ENCODE measurements around the gene FARP1.

Gene FARP1

DNA sequence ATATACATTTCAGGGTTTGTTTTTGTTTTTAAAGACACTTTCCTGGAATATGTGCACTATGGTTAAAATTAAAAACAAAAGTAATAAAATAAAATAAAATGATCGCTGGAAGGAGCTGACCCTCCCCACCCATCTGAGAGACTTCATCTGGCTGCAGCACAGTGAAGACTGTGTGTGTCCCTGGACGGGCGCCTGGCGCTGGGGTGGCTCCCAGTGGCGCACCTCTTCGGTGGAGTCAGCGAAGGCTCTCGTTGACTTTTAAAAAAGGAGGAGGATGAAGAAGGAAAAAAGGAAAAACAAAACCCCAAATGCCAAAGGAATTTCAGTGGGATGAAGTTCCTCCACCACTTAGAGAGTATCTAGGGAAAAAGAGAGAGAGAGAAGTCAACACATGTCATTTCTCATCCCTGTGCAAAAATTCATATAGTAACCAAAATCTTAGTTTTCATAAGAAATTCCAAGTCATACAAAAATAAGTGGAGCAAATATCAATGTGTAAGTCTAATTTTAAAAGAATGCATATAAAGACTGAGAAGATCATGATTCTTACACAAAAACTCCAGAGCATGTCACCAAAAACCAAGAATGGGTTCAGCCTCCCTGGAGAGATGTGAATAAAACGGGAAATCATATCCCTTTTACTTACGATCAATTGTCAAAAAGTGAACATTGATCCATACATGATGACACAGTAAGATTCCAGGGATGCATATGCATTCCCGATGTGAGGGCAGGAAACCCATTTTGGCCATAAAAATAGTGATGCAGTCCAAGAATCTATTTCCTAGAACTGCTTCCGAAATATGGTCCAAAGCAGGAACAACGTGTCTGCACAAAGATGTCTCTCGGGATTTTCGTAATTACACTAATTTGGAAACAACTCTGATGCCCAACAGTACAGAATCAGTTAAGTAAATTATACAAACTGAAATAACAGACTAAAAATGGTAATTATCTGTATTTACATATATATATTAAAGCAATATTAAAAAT lies 310.3 kb downstream of the FARP1 start:
- in situ Hi-C loops (cut with MboI; ENCODE audit: low sequenced_read_pairs), result no loop called here

DNA sequence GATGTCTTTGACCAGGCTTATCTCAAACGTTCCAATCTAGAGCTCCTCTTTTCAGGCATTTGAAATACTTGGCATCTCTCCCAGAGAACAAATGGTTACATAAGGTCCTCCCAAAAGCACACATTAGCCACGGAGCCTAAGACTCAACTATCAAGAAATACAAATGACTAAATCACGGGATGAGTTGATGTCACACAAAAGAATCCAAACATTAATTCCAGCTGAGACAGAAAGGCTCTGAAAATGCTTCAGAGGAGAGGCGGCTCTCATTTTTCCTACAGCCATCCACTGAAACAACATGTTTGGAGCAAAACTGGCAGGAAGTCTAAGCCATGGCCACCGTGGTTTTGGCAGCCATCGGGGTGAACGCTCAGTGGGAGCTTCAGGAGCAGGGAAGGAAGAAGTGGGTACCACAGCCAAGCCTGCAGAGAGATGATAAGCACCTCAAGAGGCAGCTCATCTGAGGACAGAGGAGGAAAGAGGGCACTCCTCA lies 311.5 kb downstream of the FARP1 start:
- in situ Hi-C loops (cut with MboI; ENCODE audit: low sequenced_read_pairs), result no loop called here

DNA sequence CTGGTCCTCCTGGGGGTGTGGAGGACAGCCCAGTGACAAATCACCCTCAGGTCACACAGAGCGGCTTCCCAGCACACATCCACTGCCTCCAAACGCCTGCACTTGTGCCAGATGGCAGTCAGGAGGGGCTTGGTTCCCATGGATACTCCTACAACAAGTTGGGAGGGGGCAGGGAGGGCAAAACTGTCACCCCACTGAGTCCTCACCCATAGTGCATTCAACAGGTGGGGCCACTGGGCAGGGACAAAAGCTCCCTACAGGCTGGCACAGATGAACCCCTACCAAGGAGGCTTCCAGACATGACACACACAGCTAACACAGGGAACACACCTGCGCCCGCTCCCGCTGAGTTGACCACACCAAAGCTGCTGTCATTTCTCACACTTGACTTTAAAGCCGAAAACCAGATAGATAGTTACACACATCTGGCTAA lies 313.5 kb downstream of the FARP1 start:
- in situ Hi-C loops (cut with MboI; ENCODE audit: low sequenced_read_pairs), result no loop called here

DNA sequence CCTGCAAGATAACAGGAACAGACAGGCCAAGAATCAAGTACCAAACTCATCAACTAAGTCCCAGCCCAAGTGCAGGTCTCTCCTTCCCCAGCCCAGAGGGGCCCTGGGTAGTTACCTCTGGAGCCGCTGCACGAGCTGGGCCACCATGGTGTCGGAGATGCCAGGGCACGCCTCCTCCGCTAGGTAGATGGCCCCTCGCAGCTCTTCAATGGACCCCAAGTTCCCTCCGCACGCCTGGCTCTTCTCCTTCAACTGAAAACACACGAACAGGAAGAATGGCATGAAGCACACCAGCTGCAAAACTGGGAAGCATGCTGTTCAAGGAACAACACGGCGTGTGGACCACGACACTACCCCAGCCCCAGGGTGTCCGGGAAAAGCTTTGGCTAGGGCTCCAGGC lies 314.2 kb downstream of the FARP1 start:
- in situ Hi-C loops (cut with MboI; ENCODE audit: low sequenced_read_pairs), result no loop called here

DNA sequence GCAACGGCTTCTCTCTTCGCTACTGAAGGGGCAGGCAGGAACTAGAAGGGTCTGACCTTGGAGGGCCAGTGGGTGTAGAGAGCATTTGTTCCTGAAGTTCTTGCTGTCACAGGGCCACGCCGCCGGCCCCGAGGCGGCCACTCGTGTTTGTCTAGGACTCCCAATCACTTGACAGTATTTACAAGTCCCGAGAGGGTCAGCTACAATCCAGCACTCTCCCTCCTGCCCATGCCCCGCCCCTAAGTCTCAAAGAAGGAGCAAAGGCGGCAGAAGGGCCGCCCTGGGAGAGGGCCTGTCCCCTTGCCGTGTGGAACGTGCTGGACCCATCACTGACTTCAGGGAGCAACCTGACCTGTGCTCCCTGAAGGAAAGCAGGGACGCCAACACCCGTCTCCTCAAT lies 315.5 kb downstream of the FARP1 start:
- in situ Hi-C loops (cut with MboI; ENCODE audit: low sequenced_read_pairs), result no loop called here

DNA sequence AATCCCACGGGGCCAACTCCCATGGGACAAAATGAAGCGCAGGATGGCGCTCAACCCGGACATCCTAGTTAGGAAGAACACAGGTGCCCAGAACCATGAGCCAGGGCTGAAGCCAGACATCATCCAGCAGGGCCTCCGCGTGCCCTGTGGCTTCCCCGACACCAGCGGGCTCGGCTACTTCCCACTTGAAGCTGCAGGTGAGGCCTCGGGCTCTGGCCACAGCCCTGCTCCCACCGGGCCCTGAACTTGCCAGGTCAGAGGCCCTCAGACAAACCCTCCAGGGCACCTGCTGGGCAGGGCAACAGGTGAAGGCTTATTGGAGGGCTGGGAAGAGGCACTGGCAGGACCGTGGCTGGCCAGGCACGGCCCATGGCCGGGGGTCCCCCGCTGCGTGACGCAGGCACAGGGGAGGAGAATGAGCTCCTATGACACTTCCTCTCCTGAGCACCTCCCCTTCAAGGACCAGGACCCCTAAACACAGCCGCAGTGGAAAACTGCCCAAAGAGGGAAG lies 316.3 kb downstream of the FARP1 start:
- in situ Hi-C loops (cut with MboI; ENCODE audit: low sequenced_read_pairs), result no loop called here

DNA sequence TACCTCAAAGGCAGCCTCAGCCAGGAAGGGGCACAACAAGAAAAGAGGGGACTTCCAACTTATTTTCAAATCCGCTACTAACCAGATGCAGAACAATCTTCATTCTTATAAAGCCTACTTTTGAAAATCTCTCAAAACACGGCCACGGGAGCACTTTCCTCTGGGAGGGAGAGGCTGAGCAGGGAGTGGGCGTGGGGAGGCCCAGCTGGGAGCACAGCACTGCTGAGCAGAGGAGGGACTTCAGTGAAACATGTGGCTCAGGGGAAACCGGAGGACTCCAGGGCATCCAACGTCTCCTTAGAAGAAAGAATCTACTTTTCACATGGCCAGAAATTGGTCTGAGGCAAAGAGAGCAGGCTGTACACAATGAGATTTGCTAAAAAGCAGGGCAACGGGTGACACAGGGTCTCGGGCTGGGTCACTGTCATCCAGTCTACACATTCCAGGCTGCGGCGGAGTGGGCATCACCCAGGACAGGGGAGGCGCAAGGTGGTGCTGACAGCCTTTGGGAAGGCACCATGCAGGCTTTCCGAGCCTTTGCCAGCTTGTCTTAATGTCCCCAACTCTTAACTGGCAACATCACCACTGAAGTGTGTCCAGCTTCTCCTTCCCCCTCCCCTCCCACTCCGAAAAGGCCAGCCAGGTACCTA lies 317.0 kb downstream of the FARP1 start:
- in situ Hi-C loops (cut with MboI; ENCODE audit: low sequenced_read_pairs), result no loop called here

DNA sequence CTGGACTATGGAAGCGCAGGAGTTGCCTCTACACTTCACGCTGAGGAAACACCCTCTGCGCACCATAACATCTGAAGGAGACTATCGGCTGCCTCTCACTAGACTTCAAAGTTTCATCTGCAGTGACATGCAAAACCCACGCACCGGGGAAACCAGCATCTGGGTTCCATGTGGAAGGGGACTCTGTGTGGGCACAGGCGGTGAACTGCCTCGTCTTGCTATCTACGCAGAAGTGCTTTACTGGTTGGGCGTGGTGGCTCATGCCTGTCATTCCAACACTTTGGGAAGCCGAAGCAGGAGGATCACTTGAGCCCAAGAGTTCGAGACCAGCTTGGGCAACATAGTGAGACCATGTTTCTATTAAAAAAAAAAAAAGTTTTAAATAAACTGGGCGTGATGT lies 317.6 kb downstream of the FARP1 start:
- in situ Hi-C loops (cut with MboI; ENCODE audit: low sequenced_read_pairs), result no loop called here

DNA sequence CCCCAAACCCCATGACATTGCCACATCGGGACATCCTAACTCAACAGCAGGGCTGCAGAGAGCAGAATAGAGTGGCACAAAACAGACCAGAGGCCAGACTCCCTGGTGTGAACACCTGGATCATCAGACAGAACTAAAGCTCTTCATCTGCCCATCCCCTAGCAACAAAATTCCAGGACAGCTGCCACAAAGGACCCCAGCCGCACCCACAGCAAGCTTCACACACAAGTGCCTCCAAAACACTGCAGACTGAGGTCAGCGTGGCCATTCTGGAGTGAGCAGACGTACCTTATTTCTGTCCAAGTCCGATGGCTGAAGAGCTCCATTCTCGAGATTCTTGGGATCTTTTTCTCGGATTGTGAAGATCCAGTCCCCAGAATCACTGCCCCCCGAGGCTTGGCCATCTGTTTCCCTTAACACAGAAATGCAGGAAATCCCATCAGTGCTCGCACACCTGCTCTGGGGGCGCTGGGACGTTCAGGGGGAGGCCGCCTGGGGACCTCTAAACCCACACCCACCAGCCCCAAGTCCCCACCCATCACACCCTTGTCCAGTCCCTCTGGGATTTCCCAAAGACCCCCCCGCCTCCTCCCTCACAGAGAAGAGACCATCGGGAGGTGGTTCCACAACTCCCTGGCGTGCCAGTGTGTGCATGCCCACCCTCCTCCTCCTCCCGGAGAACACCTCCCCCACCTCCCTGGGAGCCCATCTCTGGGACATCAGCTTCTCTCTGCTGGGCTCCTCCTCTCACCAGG lies 318.8 kb downstream of the FARP1 start:
- in situ Hi-C loops (cut with MboI; ENCODE audit: low sequenced_read_pairs), result no loop called here

DNA sequence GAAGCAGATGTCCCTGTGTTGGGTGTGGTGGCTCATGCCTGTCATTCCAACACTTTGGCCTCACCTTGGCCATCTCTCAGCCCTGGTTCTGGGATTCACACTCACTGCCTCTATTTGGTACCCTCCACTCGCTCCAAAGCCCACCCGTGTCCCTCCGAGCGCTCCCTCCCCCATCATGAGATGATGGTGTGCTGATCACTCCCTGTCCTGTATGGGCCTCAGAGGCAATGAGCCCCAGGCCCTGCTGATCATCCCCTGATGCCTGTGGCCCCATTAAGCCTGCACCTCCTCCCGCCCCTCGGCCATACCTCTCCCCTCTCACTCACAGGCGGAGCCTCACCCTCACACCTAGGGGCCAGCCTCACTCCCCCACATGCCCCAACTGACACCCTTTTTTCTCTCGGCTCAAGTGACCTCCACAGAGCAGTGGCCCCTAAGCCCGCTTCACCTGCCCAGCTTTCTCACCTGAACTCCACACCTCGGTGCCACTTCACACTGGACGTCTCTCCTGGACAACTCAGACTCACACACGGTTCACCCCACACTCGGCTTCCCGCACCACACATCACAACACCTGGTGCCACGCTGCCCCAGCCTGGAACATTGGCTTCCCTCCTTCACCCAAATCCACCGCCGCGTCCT lies 319.5 kb downstream of the FARP1 start:
- in situ Hi-C loops (cut with MboI; ENCODE audit: low sequenced_read_pairs), result no loop called here

DNA sequence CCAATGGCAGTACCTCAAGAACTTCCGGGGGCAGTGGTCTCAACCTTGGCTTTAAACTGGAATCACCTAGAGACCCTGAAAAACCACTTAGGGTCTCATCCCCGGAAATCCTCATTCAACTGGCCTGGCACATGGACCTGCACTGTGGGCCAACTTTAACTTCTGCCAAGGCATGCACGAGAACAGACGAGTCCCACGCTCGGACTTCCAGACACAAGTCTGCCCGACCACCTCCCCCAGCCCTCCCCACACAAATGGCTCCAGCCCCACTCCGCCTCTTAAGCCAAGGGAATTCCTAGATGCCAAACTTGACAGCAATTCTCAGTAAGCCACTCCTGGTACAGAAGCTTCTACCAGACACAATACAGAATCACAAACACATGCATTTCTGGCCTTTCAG lies 320.1 kb downstream of the FARP1 start:
- in situ Hi-C loops (cut with MboI; ENCODE audit: low sequenced_read_pairs), result no loop called here

DNA sequence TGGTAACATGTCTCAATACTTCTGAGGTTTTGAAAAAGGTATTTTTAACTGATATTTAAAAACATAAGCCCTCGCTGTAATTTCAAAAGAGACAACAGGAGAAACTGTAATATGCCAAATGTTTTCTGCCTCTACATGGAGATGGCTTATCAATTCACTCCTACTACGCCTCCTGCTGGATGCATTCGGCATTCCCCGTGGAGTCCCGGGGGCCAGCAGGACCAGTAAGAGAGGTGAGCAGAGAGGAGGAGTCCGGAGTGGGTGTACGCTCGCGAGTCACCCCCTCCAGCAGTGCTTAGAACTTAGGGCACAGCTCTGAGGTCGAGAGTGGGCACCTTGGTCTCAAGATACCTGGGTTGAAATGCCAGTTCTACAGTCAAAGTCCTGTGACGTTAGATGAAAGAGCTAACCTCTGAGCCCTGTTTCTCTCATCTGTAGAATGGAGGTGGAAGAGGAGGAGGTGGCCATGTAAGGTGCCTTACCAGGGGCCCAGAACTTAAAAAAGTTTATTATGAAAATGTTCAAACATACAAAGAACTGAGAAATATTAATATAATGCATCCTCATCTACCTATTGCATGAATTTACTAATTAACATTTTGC lies 323.8 kb downstream of the FARP1 start:
- in situ Hi-C loops (cut with MboI; ENCODE audit: low sequenced_read_pairs), result no loop called here

DNA sequence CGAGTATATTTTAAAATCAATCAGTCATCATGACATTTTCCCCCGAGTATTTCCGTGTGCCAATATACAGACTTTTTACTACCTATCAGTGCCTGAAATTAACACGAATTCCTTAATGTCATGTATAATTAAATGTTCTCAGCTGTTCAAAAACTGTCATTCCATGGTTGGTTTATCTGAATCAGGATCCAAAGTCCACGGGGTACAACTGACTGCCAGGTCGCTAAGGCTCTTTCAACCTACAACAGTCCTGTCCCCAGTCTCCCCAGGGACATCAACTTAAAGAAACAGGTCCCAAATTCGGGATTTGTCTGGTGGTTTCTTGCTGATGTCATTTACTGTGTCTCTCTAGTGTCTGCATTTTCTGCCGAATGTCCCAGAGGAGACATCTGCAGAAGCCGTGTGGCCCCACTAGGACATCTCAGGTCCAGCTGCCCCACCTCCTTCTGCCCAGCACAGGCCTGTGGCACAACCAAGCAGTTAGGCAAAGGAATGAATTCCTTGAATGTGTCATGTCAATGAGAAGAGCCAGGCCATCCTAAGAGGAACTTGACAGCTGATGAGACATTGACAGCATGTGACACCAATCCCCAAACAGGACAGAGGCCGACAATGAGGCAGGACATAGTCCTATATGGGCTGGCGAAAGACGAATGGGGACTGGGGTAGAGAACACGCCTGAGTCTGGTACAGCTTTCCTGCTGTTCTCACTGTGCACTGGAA lies 324.5 kb downstream of the FARP1 start:
- in situ Hi-C loops (cut with MboI; ENCODE audit: low sequenced_read_pairs), result no loop called here

DNA sequence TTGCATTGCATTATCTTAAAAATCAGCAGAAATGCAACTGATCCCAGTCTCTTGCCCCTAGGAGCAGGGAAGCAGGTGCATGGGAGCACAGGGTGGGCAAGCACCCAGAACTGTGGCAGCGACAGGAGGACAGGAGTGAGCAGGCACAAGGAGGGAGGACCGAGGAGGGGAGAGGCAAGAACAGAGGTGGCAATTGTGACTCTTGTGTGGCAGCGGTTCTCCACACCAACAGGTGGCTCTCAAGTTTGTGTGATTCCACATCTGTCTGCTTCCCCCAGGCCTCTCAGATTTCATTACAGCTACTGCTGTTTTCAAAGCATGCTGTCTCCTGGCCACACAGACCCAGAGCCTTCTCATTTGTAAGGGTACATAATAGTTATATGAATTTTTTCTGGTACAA lies 325.5 kb downstream of the FARP1 start:
- in situ Hi-C loops (cut with MboI; ENCODE audit: low sequenced_read_pairs), result no loop called here

DNA sequence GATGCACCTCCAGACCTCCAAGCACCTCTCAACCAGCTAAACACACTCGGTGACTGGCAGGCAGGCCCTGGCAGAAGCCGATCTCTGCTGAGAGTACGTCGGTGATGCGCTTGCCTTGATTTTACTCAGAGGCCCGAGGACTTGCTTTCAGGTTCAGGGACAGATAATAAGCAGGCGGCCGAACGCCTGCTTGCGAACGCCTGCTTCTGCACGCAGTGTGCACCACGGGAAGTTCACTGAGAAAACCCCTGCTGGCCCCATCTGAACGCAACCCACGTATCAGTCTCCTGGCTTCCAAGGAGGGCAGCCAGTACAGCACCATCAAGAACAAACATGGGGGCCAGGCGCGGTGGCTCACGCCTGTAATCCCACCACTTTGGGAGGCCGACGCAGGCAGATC lies 326.0 kb downstream of the FARP1 start:
- in situ Hi-C loops (cut with MboI; ENCODE audit: low sequenced_read_pairs), result no loop called here

DNA sequence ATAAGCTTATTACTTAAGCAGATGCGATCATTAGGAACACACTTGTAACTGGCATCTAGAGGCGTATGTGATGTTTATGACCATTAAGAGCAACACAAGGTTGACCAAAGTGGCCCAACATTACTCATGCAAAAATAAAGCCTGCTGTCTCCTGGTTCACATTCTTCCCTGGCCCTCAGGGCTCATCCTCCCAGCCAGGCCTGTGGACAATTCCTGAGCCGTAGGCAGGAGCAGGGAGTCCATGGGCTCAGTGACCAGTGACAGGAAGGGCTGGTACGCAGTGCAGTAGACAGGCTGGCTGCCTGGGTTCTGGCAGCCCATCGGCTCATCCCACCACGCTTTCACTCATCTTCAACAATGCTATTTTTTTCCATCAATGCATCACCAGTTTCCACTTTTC lies 328.0 kb downstream of the FARP1 start:
- in situ Hi-C loops (cut with MboI; ENCODE audit: low sequenced_read_pairs), result no loop called here

DNA sequence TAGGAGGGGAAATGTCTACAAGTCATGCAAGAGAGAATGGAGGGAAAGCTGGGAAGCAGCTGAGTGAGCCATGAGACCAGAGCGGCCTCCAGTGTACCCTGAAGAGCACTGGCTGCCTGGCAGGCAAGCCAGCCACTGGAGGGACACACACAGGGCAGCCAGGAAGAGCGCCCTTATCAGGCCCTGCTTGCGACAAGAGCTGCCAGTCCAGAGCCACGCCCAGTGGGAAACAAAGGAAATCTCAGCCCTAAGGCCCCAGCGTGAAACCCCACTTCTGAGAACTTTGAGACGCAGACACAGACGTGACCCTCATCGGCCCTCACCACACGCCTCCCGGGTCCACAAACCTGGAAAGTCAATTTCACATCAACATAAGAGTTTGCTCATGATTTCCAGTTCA lies 329.0 kb downstream of the FARP1 start:
- in situ Hi-C loops (cut with MboI; ENCODE audit: low sequenced_read_pairs), result no loop called here

DNA sequence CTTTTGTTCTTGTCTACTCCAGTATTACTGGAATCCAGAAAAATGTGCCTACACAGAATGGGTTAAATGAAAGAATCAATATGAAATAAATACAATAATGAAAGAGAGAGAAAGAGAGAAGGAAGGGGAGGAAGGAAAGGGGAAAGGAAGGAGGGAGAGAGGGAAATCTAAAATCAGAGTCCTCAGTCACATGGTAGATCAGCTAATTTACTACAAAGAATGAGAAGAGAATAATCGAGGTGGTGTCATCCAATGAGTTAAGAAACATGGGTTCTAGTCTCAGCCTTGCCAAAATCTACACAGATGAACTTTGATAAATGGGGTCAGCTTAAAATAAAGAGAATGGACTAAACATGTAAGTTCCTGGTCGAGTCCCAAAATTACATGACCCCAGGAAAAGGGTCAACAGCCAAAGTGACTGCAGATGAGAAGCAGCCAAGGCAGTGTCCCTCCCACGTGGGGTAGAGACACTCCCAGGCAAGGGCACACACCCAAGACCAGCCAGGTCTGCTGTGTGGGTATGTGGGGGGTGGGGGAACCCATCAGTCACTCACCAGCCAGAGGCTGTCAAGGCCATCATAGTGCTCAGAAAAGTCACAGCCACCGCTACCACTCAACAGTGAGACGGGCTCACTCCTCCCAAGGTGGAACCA lies 330.4 kb downstream of the FARP1 start:
- in situ Hi-C loops (cut with MboI; ENCODE audit: low sequenced_read_pairs), result no loop called here

DNA sequence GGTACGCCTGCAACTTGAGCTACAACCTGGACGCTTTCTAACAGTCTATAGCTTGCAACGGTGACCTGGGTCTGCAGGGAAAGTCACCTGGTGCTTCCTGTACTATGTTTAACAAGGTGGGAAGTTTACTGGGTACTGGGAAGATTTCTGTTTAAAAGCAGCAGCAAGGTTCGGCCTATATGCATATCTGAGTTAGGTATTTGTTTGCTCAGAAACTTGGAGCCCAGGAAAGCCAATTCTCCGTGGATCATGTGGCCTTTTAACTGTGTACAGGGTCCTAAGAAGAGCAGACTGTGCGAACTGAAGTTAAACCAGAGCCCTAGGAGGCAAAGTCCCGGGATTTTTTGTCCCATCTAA lies 330.9 kb downstream of the FARP1 start:
- in situ Hi-C loops (cut with MboI; ENCODE audit: low sequenced_read_pairs), result no loop called here

Data from hTERT RPE-1 (cell line).